HFFc6 (cell line): ENCODE data around the gene OPN3. TPM values are rescaled to one million over a fixed set of nuclear protein-coding genes. Genes with fewer than 3 reads are reported as not detected.

Source experiments
- DNase-seq: peaks from one replicate; pipeline ENCODE4 v3.0.0-alpha.2; 2018
- H3K27ac Mint-ChIP-seq: 2 replicates; pipeline ENCODE4 v1.8.0; 2020; ENCODE audit warnings: mild to moderate bottlenecking, mixed read lengths
- H3K27me3 Mint-ChIP-seq: 2 replicates; pipeline ENCODE4 v1.8.0; 2021; ENCODE audit warnings: mild to moderate bottlenecking, moderate library complexity, mixed read lengths; ENCODE audit not compliant: insufficient read depth
- H3K36me3 Mint-ChIP-seq: 2 replicates; pipeline ENCODE4 v1.8.0; 2021; ENCODE audit warnings: low read depth, mixed read lengths
- H3K4me1 Mint-ChIP-seq: 2 replicates; pipeline ENCODE4 v1.8.0; 2020; ENCODE audit warnings: low read depth, mixed read lengths
- H3K4me3 Mint-ChIP-seq: 2 replicates; pipeline ENCODE4 v1.8.0; 2020; ENCODE audit warnings: mild to moderate bottlenecking, moderate library complexity, mixed read lengths
- H3K9me3 Mint-ChIP-seq: 2 replicates; pipeline ENCODE4 v1.8.0; 2020; ENCODE audit warnings: mild to moderate bottlenecking, mixed read lengths
- CTCF ChIP-seq: fragments of 200-600 bp; sonication (generic); IDR thresholded peaks from 2 replicates; pipeline ENCODE4 v1.5.0; 2021; ENCODE audit warnings: antibody characterized with exemption, mild to moderate bottlenecking
- total RNA-seq, 6 experiments: library from RNA; stranded (reverse); fragmentation: NEBNext Ultra II Directional; extraction: Animal tissue kit (Norgen Biotek cat#: 25700); gene quantifications; 2 replicates in 1 of 6; 3 replicates in 5 of 6; pipeline ENCODE4 v1.2.3, GENCODE V29; 2021

Gene OPN3
- total RNA-seq, 6 experiments from 2014 or later = 7.3 to 13.1 (median 9.7) TPM

DNA sequence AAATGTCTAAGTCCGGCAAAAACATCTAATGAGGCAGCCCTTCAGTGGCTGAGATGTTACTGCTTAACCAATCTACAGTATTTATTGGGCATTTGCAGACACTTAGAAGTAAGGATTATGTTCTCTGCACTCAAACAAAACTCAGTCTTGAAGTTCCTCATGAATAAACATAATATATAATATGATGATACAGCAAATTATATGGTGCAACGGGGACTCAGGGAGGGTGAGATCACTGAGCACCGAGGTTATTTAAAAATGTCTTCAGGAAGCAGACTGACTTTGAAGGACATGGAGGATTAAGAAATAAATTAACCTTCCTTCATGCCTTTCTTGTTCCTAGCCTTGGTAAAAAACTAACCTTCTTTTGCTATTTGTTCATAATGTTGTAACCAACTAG is 39.8 kb upstream of the OPN3 start:
- no peaks in the 10 kb centered on the region for H3K27me3 Mint-ChIP-seq
- H3K4me1 Mint-ChIP-seq = no peaks in the 10 kb centered on the region
- no peak overlapping the region for H3K4me3 Mint-ChIP-seq
- peaks cover 3% of the 10 kb centered on the region; the same call in 1 of the 2 replicates for H3K9me3 Mint-ChIP-seq
- no peak for TF ChIP-seq CTCF
- peaks cover 5% of the 10 kb centered on the region; the same call in 1 of the 2 replicates for H3K36me3 Mint-ChIP-seq
- no peak for DNase-seq
- no peak overlapping the region for H3K27ac Mint-ChIP-seq

- Mint-ChIP-seq H3K27me3 (no peaks in the 10 kb centered on the region), H3K9me3 (peaks cover 3% of the 10 kb centered on the region; the same call in 1 of the 2 replicates), H3K27ac (no peak overlapping the region), H3K4me1 (no peaks in the 10 kb centered on the region), H3K36me3 (peaks cover 5% of the 10 kb centered on the region; the same call in 1 of the 2 replicates), H3K4me3 (no peak overlapping the region)
- TF ChIP-seq CTCF = no peak
- no peak for DNase-seq
Observed at GRCh38 chr1:241679404-241679803, 39.2 kb upstream of the OPN3 start.

- no peak overlapping the region for H3K4me3 Mint-ChIP-seq
- peaks cover 3% of the 10 kb centered on the region; the same call in 1 of the 2 replicates for H3K9me3 Mint-ChIP-seq
- no peaks in the 10 kb centered on the region for H3K27me3 Mint-ChIP-seq
- H3K4me1 Mint-ChIP-seq = no peaks in the 10 kb centered on the region
- H3K36me3 Mint-ChIP-seq = peaks cover 5% of the 10 kb centered on the region; the same call in 1 of the 2 replicates
- TF ChIP-seq CTCF = no peak
- no peak overlapping the region for H3K27ac Mint-ChIP-seq
- no peak for DNase-seq
Observed at GRCh38 chr1:241678536-241678935, 38.4 kb upstream of the OPN3 start.

DNA sequence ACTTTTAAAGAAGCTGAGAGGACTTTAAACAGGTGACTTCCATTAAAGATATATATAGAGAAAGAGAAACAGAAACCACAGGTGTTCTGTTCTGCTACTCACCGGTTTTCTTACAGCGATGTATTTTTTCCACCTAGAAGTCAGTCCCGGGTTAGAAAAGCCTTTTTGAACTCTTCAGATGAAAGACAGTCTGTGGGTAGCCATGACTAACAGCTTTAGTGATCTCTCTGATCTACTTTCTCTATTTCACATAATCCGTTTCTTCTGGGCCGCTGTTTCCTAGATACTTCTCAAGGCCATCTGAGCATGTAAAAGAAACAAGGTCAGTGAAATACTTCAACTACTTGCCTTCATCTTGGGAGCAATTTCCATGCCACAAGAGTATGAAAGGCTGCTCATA is 37.0 kb upstream of the OPN3 start:
- TF ChIP-seq CTCF = no peak
- no peak overlapping the region for H3K27ac Mint-ChIP-seq
- peaks cover 2% of the 10 kb centered on the region; the same call in 1 of the 2 replicates for H3K27me3 Mint-ChIP-seq

DNA sequence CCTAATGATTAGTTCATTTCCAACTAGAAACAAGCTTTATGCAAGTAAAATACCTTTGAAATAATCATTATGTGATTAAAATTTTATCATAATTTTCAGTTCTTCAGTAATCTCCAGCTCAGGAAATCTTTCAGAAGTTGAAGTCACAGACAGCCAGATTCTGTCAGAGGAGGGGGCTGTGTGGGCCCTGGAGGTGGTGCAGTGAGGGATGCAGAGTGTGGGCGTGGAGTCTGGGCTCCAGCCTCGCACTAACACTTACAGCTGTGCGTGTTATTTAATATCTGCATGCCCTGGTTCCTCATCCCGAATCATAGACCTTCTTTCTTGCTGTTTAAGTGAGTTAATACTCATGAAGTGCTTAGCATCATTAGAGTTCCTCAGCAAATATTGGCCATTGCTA is 35.8 kb upstream of the OPN3 start:
- no peak for TF ChIP-seq CTCF
- no peaks in the 10 kb centered on the region for H3K36me3 Mint-ChIP-seq
- H3K4me1 Mint-ChIP-seq = no peaks in the 10 kb centered on the region
- H3K9me3 Mint-ChIP-seq = peaks cover 3% of the 10 kb centered on the region; the same call in 1 of the 2 replicates
- no peak overlapping the region for H3K27ac Mint-ChIP-seq
- DNase-seq = no peak
- peaks cover 2% of the 10 kb centered on the region; the same call in 1 of the 2 replicates for H3K27me3 Mint-ChIP-seq
- H3K4me3 Mint-ChIP-seq = no peak overlapping the region

More for the DNA sequence above, 37.0 kb upstream of the OPN3 start:
- Mint-ChIP-seq H3K36me3 (peaks cover 5% of the 10 kb centered on the region; the same call in 1 of the 2 replicates), H3K4me3 (no peak overlapping the region), H3K9me3 (peaks cover 3% of the 10 kb centered on the region; the same call in 1 of the 2 replicates), H3K4me1 (no peaks in the 10 kb centered on the region)
- DNase-seq = no peak
